PC-9 (cell line): ENCODE data around the gene DLAT.

Experiments
- EZH2 ChIP-seq: fragments of 200-600 bp; sonication (generic); IDR thresholded peaks from 2 replicates; pipeline ENCODE4 v1.8.0; 2017; ENCODE audit warnings: antibody characterized with exemption, low read depth
- TF ChIP-seq, protein P1 (sequence below): fragments of 200-600 bp; sonication (generic); conservative IDR thresholded peaks from 2 replicates; pipeline ENCODE4 v1.6.1; 2017; ENCODE audit warnings: mixed run types, antibody characterized with exemption, mild to moderate bottlenecking, moderate library complexity

DNA sequence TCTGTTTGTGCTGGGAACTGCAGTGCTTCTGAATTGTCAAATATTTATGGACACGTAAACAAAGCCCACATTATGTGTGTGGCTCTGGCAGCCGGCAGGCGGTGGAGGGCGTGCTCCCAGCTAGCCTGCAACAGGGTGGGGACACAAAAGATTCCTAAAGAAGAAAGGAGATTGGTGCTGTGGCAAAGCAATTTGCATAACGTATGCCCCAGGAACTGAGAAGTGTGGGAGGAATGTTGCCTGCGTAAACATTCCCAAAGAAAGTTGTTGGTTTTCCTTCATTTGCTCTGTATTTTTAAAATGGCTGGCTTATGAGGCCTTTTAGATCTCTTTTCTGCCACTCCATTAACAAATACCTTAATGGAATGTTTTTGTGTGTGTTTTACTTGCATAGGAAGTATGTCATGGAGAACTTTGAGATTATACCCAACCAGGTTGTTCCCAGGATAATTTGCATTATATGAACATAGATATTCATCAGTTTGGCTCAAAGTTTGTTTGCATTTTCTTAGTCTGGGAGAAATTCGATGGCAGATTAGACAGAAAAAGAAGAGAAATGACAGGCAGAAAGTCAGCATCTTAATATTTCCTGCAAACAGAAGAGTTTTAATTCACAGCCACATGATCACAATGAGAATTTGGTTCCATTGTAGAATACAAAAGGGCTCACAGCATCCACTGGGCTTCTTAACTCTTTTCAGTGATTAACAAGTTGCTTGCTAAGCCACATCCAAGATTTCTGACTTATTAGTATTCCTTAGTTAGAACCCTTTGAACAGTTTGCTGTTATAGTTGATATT lies 41.8 kb upstream of the DLAT start:
- TF ChIP-seq, protein P1, sequence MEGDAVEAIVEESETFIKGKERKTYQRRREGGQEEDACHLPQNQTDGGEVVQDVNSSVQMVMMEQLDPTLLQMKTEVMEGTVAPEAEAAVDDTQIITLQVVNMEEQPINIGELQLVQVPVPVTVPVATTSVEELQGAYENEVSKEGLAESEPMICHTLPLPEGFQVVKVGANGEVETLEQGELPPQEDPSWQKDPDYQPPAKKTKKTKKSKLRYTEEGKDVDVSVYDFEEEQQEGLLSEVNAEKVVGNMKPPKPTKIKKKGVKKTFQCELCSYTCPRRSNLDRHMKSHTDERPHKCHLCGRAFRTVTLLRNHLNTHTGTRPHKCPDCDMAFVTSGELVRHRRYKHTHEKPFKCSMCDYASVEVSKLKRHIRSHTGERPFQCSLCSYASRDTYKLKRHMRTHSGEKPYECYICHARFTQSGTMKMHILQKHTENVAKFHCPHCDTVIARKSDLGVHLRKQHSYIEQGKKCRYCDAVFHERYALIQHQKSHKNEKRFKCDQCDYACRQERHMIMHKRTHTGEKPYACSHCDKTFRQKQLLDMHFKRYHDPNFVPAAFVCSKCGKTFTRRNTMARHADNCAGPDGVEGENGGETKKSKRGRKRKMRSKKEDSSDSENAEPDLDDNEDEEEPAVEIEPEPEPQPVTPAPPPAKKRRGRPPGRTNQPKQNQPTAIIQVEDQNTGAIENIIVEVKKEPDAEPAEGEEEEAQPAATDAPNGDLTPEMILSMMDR = no peak
- TF ChIP-seq EZH2 = no peak
